CD4-positive, alpha-beta T cell treated with Interleukin-6 for 4 hours (primary cell): Measurements from ENCODE around the gene SPEF2.
"Not testable (repeated sequence)": the region's sequence is repeated elsewhere in the genome, so short reads cannot be mapped to it uniquely, and the experiment has no call there.

Experiments used
- DNase-seq: peaks from one replicate; pipeline ENCODE4 v3.0.0-alpha.2; 2020; ENCODE audit warnings: mixed read lengths

The SPEF2 gene

GRCh38 chr5:35828082-35828598 lies 210.5 kb downstream of the SPEF2 start:
- no peak for DNase-seq

DNA sequence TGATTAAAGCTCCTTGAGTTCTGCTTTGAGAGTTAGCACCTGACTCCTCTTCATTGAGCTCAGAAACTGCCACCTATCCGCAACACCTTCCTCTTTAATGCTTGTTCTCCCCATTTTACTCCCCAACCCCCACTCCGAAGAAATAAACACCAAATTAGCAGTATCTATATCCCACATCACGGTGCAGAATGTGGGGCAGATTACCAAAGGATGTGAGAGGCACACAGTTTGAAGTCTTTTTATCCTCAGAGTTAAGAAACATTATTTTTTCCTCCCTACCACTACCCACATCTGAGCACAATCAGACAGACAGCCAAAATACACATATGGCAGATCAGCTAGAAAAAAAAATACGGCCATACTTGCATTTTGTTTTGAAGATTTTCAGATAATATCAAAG lies 212.9 kb downstream of the SPEF2 start:
- peak; percentile 66 for DNase-seq

GRCh38 chr5:35832762-35833161 lies 215.1 kb downstream of the SPEF2 start:
- DNase-seq = no peak

DNA sequence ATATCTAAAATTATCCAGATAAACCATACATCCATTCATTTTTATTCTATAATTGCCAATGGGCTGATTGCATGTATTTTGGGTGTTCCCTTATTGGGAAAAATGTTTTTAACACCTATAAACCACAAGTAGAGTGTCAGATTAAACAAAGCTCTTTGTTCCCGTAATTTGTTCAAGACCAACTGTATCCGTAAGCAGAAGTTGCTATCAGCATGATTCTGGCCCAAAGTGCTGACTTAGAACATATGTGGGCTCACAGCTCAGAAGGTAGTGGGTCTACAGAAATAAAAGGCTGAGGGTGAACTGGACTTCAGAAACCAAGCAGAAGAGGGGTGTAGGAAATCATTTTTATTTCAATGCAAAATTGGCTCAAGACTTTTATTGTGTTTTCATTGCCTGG lies 215.6 kb downstream of the SPEF2 start:
- no peak for DNase-seq

- DNase-seq = no peak
Measured at GRCh38 chr5:35835796-35836742, 218.4 kb downstream of the SPEF2 start.

- no peak for DNase-seq
Measured at GRCh38 chr5:35838370-35839042, 220.8 kb downstream of the SPEF2 start.

- DNase-seq = no peak
Measured at GRCh38 chr5:35842856-35843255, 225.2 kb downstream of the SPEF2 start.

DNA sequence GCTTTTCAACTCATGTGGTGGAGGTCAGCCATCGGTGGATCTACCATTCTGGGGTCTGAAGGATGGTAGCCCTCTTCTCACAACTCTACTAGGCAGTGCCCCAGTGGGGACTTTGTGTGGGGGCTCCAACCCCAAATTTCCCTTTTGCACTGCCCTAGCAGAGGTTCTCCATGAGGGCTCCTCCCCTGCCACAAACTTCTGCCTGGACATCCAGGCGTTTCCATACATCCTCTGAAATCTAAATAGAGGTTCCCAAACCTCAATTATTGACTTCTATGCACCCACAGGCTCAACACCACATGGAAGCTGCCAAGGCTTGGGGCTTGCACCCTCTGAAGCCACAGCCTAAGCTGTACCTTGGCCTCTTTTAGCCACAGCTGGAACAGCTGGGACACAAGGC lies 227.8 kb downstream of the SPEF2 start:
- not testable (repeated sequence) for DNase-seq

DNA sequence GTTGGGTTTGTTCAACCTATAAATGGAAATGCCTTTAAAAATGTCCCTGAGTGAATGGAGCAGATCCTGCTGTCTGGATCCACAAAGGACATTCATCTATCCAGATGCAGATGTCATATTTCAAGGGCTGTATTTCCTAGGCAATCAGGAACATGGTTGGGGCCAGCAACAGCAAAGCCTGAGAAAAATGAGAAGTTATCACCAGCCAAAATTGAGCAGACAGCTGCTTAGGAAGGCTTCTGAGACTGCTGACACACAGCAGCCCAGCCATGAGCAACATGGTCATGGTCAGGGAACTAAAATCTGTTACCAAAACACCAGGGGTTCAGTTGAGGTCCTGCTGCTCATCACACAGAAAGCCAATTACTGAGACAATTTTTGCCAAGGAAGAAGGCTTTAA lies 229.8 kb downstream of the SPEF2 start:
- no peak for DNase-seq

DNA sequence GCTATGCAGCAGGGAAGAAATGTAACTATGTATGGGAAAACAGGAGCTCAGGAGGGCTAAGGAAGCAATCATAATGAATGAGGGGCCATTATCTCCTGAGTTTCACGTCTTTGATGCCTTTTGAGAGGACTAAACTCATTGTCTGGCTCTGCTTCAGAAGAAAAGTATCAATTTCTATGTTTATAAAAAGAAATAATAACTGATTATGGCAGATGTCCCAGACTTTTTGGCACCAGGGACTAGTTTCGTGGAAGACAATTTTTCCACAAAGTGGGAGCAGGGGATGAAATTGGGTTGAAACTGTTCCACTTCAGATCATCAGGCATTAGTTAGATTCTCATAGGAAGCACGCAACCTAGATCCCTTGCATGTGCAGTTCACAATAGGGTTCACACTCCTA lies 230.3 kb downstream of the SPEF2 start:
- DNase-seq = no peak

GRCh38 chr5:35849860-35850259 lies 232.2 kb downstream of the SPEF2 start:
- no peak for DNase-seq

DNA sequence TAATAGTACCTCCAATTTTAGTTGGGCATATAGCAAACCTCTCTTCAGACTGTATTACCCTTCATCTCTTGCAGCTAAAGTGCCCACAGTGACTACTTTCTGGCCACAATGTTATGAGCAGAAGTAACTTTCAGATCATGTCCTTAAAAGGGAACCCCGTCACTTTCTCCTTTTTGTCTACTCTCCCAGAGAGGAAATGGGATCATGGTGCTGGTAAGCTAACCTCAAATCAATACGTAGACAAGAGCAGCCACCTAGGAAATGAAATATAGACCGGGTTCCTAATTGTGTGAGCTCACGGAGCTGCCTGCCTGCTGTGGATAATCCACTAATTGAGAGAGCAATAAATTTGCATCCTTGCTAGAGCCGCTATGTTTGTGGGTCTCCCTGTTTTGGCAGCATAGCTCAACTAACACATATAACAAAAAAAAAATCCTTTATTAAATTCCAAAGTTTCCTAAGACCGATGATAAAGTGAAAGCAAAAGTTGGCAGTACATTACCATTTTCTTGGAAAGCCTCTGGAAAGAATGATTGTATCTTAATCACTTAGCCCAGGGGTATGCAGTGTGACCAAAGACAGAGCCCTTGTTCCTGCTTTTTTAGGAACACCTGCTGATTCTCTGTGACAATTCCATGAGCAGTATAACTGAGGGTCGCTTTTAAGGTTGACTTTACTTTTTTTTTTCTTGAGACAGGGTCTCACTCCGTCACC lies 233.5 kb downstream of the SPEF2 start:
- DNase-seq = no peak

DNA sequence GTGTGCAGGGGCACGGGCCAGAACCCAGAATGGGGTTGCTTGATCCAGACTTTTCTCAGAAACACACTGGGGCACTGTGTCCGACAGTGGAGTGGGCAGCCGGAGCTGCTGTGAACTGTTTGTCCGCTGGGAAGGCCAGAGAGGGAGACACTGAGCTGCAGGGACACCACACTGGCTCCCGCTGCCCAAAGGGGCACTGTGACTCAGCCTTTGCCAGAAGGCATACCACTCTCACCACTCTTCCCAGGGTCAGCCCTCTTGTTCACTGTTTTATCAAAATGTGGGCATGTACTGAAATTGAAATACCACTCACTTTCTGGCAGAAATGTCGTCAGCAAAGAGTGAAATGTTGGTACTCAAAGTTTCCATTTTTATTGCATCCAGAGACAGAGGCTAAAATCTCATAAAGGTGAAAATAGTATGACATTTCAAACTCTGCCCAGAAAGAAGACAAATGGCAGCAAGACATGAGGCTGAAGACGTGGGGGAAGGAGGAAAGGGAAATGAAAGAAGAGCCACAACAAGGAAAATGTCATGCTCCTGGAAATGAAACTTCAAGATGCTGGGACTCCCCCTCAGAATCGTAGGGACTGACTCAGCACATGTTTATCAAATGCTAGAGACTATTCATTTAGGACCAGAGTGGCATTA lies 234.5 kb downstream of the SPEF2 start:
- DNase-seq = peak; percentile 52

GRCh38 chr5:35852773-35853172 lies 235.1 kb downstream of the SPEF2 start:
- no peak for DNase-seq

DNA sequence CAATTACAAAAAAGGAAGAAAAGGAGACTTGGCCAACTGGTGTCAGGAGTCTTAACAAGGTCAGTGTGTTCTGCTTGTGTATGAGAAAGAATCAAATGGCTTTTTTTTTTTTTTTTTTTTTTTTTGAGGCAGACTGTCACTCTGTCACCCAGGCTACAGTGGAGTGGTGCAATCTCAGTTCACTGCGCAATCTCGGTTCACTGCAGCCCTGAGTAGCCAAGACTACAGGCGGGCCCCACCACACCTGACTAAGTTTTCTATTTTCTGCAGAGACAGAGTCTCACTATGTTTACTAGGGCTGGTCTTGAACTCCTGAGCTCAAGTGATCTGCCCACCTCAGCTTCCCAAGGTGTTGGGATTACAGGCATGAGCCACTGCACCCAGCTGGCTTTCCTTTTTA lies 236.0 kb downstream of the SPEF2 start:
- peak; percentile 74 for DNase-seq

- peak; percentile 74 for DNase-seq
Measured at GRCh38 chr5:35854248-35854647, 236.6 kb downstream of the SPEF2 start.

DNA sequence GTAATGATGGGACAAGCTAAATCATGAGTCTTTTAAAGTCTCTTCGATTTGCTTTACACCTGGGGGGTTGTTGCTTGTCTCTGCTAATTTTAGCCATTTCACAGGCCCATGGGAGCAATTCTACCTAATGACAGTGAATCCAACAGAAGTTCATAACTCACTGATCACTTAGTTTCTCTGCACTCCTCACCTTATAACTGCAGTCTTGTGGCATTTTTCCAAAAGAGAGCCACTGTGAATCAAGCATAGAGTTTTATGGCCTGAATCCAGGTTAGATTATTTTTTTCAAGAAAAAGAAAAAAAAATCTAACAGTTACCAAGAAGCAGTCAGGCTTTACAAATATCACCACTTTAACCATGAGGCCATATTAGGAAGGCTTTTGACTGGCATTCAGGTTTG lies 237.5 kb downstream of the SPEF2 start:
- DNase-seq = no peak

DNA sequence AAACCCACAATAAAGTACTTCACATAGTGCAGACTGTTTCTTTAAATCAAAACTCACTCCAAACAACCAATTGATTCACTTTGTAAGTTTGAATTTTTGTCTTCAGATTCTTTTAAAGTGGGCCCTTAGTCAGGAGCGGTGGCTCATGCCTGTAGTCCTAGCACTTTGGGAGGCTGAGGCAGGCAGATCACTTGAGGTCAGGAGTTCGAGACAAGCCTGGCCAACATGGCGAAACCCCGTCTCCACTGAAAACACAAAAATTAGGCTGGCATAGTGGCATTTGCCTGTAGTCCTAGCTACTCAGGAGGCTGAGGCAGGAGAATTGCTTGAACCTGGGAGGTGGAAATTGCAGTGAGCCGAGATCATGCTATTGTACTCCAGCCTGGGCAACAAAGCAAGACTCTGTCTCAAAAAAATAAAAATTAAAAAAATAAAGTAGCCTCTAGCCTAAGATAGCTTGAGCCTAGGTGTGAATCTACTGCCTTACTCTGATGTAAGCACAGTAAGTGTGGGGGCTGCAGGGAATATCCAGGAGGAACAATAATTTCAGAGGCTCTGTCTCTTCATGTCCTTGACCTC lies 238.6 kb downstream of the SPEF2 start:
- DNase-seq = peak; percentile 22

DNA sequence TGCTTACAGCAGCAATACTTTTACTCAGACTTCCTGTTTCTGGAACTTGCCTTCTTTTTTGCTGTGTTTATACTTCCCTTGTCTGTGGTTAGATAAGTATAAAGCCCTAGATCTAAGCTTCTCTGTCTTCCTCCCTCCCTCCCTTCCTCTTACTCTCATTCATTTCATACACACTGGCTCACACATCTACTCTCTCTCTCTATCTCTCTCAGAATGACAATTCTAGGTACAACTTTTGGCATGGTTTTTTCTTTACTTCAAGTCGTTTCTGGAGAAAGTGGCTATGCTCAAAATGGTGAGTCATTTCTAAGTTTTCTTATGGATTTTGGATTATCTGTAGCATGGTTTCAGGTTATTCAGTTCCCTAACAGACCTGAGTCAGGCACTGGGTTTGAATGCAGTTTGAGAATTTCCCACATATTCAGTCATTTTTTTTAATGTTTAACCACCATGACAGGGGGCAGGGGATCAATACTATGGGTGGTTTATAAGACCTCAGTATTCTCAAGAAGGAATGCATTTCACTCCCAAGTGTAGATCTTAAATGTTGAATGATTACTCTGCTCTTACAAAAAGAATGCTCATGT lies 239.2 kb downstream of the SPEF2 start, which contains the start of gene IL7R:
Gene IL7R, plus strand, starts transcription at position 127 of the 587 bp plus-strand sequence. Its CDS starts 87 bp downstream, at position 214.
- no peak for DNase-seq

DNA sequence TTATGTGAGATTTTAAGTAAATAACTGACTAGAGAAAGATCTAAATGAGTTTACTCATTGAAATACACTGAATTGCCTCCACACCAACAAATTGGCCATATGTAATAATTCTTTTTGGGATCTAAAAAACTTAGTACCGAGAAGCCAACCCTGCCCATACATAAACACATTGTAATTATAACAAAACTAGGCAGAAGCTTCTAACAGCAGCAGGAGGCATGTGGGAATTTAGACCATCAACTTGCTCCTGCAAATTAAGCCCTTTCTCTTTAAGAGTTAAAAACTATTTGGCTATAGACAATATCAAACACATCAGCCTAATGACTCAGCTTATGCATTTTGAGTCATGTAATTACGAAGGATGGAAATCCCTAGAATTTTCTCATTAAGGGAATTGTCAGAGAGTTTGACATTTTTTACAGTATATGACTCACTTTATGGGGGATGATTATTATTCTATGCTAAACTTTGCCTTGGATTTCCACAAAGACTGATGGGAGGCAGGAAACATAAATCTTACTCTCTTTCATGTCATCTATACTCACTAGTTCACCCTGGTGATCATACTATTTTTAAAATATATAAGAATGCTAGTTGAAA lies 240.0 kb downstream of the SPEF2 start:
- DNase-seq = no peak

DNA sequence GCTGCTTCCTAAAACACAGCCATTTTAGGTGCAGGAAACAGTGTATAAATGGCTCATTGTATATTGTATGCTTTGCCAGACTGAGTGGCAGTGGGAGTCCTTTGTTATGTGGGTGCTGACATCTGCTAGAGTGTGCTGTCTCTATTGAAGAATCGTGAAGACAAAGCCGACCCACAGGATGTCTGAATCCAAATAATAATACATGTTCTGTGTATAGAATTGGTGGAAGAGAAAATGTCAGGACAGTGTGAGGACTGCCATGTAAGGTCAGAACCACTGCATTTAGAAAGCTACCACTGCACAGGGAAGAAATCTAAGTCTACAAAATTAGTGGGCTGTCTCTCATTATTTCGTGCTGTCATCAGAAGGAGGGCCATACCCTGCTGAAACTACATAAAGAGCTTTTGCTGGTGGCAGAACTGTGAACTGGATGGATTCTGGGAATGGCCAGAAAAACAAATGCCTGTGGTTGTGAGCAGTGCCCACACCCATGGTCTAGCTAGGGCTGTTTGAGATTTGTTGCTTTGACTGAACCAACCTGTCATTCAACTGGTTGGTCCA lies 241.5 kb downstream of the SPEF2 start:
- peak; percentile 46 for DNase-seq
